Measurements from ENCODE around the gene CTIF.
"Not testable (repeated sequence)": the region's sequence is repeated elsewhere in the genome, so short reads cannot be mapped to it uniquely, and the experiment has no call there.

The CTIF gene

GRCh38 chr18:48799724-48800315, 261.0 kb downstream of the CTIF start:
- DNase-seq (ENCODE audit: low read depth in 4 of 4, low spot score in 1 of 4) = no peak

- DNase-seq (ENCODE audit: low read depth in 4 of 4, low spot score in 1 of 4) = no peak
Measured at GRCh38 chr18:48800466-48800865, 261.6 kb downstream of the CTIF start.

DNA sequence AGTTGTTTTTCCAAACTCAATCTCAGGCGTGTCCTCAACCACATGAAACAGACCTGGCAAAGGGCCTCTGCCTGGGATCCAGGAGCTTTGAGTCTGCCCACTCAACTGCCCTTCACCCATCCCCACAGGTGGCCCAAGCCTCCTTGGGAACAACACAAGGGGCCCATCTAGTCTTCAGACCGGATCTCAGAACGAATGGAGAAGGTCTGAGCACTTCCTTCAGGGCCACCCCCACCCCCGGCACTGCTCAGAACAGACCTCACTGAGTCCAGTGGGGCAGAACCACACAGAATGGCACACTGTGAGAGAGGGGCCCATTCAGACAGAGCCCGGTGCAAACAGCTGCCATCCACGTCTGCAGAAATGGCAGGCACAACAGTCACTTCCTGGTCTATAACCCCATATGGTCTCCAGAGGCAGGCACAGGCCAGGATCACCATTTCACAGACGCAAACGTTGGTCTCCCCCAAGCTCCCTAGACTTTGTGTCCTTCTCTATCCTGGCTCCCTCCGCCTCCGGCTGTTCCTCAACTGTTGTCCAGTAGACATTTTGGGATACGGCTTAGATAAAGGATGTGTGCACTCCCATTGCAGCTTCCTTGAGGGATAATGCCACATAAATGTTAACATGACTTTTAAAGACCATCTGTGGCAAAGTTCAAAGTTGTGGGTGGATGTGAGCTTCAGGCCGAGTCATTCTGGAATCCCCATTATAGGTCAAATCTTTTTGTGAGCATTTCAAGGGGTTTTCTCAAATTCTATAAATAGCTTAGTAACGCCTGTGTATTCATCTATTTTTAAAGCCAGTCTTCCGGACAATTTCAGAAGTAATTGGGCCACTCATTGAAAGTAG, 262.3 kb downstream of the CTIF start:
- DNase-seq (ENCODE audit: low read depth in 4 of 4, low spot score in 1 of 4) = no peak

DNA sequence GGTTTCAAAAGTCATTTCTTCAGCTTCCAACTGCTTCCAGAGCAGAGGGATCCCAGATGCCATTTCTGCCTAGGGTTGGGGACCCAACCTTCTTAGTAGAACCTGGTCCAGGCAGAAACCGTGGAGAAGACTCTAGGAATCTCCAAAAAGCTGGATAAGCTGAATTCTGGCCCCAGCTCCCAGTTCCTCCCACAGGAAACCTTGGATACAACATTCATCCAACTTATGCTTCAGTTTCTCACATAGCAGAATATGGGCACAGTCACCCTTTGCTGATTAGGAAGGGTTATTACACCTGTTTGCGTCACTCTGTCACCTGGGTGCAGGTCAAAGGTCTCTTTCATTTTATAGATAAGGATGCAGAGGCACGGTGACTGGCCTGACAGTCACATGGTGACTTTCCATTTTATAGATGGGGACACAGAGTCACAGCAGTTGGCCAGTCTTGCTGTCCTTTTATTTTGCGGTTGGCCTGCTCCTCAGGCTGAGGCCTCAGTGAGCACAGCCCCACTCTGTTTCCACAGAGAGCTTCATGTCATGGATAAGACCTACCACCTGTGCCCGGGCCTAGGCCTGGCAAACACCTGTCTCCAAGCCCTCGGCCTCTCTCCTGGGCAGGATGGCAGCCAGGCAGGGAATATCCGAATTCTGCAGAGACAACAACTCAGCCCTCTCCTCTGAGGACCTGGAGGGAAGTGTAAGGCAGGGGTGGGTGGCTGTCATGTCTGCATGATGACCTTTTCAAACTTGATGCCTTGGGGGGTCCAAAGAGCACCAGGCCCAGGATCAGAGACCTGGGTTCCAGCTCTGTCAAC, 263.1 kb downstream of the CTIF start:
- no peak for DNase-seq (ENCODE audit: low read depth in 4 of 4, low spot score in 1 of 4)

- no peak for DNase-seq (ENCODE audit: low read depth in 4 of 4, low spot score in 1 of 4)
Measured at GRCh38 chr18:48802543-48803290, 263.9 kb downstream of the CTIF start.

- no peak for DNase-seq (ENCODE audit: low read depth in 4 of 4, low spot score in 1 of 4)
Measured at GRCh38 chr18:48803518-48803917, 264.7 kb downstream of the CTIF start.

- no peak for DNase-seq (ENCODE audit: low read depth in 4 of 4, low spot score in 1 of 4)
Measured at GRCh38 chr18:48803951-48804855, 265.4 kb downstream of the CTIF start.

GRCh38 chr18:48804856-48805610, 266.2 kb downstream of the CTIF start:
- DNase-seq (ENCODE audit: low read depth in 4 of 4, low spot score in 1 of 4) = no peak

DNA sequence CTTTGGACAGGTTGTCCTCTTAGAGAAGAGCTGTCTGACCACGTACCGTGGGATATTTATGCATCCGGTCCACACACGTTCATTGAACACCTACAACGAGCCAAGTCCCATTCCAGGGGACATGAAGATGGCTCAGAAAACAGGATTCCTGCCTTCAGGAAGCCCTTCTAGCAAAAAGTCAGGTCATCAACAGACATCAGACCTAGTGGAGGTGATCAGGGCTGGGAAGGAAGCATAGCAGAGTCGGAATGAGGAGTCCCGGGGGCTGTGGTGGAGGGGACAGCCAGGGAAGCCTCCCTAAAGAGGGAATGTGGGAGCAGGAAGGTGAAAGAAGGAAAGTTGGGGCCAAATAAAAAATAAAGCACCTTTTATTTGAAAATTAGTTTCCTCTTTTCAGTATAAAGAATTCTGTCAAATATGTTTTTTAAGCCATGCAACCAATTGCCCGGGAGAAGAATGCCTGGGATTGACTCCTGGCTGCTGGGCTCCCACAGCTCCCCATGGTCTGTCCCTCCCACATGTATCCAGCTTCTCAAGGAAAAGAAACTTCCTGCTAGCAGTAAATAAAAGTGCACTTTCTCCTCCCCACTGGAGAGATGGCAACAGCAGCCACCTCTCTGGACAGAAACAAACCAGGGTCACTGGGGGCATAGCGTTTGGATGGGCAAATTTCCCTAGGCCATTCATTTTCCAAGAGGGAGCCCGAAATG, 267.1 kb downstream of the CTIF start:
- DNase-seq (ENCODE audit: low read depth in 4 of 4, low spot score in 1 of 4) = no peak

DNA sequence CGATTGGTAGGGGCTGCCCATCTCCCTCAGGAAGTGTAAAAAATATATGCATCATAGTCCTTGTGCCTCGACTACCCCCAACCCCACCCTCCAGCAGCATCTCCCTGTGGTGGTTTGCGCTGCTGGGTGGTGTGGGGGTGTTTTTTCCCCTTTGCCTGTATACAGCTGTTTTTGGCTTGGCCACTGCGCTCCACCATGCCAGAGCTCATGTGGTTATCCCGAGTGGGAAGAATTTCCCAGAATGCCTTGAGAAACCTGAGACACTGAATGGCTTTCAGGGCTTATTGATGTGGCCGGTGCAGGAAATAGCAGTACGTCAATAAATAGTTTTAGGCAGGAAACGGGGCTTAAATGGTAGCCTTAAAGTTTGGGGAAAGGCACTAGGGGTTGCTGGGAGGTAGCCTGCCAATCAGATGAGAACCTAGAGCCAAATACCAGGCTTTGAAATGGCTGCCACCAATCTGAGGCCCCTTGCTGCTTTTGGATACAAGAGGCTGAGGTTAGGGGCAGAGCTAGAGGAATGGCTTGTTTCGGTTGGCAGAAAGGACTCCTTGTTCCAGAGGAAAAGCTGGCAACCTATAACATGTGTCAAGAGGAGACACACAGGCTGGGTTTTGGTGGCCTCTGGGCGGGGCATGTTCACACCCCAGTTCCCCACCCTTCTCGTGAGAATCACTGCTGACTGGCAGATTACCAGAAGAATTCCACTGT, 267.9 kb downstream of the CTIF start:
- DNase-seq (ENCODE audit: low read depth in 4 of 4, low spot score in 1 of 4) = no peak

- DNase-seq (ENCODE audit: low read depth in 4 of 4, low spot score in 1 of 4) = no peak
Measured at GRCh38 chr18:48808476-48808875, 269.6 kb downstream of the CTIF start.

GRCh38 chr18:48809365-48809764, 270.5 kb downstream of the CTIF start:
- no peak for DNase-seq (ENCODE audit: low read depth in 4 of 4, low spot score in 1 of 4)

- no peak for DNase-seq (ENCODE audit: low read depth in 4 of 4, low spot score in 1 of 4)
Measured at GRCh38 chr18:48810805-48811204, 272.0 kb downstream of the CTIF start.

- DNase-seq (ENCODE audit: low read depth in 4 of 4, low spot score in 1 of 4) = no peak
Measured at GRCh38 chr18:48811401-48811800, 272.6 kb downstream of the CTIF start.

DNA sequence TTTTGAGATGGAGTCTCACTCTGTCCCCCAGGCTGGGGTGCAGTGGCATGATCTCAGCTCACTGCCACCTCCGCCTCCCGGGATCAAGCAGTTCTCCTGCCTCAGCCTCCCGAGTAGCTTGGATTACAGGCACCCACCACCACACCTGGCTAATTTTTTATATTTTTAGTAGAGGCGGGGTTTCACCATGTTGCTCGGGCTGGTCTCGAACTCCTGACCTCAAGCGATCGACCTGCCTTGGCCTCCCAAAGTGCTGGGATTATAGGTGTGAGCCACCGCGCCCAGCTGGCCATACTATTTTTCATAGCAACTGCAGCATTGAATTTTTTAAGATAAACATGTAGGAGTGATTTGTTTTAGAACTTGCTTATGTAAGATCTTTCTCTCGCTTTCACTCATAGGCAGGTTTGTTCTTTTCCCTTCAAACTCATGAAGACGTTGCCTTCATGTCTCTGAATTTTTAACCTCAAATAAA, 273.2 kb downstream of the CTIF start:
- not testable (repeated sequence) for DNase-seq (ENCODE audit: low read depth in 4 of 4, low spot score in 1 of 4)

GRCh38 chr18:48813321-48813720, 274.5 kb downstream of the CTIF start:
- no peak for DNase-seq (ENCODE audit: low read depth in 4 of 4, low spot score in 1 of 4)

DNA sequence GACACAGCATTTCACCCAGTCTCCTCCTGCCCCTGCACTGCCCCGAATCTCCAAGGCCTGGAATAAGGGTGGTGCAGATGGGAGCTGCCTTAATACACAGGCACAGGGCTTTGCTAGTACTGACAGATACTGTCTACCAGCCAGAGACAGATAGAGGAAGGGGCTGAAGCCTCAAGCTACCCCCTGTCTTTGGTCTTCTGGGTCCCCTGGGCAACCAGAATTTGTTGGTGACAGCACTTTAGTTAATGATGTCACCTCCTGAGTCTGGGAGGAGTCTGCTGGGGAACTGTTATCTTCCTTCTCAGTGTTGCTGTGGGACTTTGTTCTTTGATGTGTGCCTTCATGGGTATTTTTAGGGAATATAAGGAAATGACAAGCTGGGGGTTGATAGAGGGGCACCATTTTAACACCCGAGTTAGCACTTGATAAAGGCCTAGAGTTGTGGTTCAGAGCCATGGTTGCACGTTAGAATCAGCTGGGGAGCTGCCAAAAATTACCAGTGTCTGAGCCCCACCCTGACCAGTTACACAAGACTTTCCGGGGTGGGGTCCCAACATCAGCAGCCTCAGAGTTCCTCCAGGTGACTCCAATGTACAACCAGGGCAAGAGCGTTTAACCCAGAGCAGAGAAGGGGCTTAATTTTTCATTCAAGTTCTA, 275.1 kb downstream of the CTIF start:
- DNase-seq (ENCODE audit: low read depth in 4 of 4, low spot score in 1 of 4) = no peak

Data from stimulated activated CD4-positive, alpha-beta T cell treated with anti-CD3 and anti-CD28 coated beads, Interleukin-1b, Interleukin-23, amount 100 ng/mL, for 24 hours (primary cell).